IPS-15b (cell line): ENCODE measurements around the gene TRIM21.
"Not testable (repeated sequence)": the region's sequence is repeated elsewhere in the genome, so short reads cannot be mapped to it uniquely, and the experiment has no call there.

Source experiments
- H3K27me3 ChIP-seq: one replicate; pipeline ENCODE4 v1.6.1; 2013; ENCODE audit warnings: low read length; ENCODE audit not compliant: control insufficient read depth, insufficient read depth
- H3K36me3 ChIP-seq: one replicate; pipeline ENCODE4 v1.6.1; 2013; ENCODE audit warnings: low read length; ENCODE audit not compliant: control insufficient read depth, insufficient read depth
- H3K4me1 ChIP-seq: one replicate; pipeline ENCODE4 v1.6.1; 2013; ENCODE audit warnings: mild to moderate bottlenecking, low read length; ENCODE audit not compliant: control insufficient read depth, insufficient read depth
- H3K4me3 ChIP-seq: one replicate; pipeline ENCODE4 v1.5.1; 2013; ENCODE audit warnings: low read depth, low read length
- H3K9ac ChIP-seq: one replicate; pipeline ENCODE4 v1.6.1; 2013; ENCODE audit warnings: low read depth, mild to moderate bottlenecking, low read length
- H3K9me3 ChIP-seq: one replicate; pipeline ENCODE4 v1.6.1; 2013; ENCODE audit warnings: mild to moderate bottlenecking, low read length; ENCODE audit not compliant: control insufficient read depth, insufficient read depth

TRIM21 gene

DNA sequence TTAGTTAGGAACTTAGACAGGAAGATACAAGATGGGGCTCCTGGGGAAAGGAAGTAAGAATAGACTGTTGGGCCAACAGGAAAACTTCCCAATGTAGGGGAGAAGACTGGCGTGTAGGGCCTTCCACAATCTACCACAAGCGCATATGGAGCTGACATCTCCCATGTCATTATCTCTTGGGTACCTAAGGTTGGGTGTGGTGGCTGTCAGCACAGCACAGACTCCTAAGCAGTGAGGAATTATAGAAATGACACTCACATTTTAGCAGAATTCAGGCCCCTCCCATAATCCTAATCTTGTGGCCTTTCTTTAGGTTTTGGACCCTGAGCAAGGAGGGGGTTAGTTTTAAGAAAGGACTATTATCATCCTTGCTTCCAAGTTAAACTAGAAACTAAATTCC is 11.6 kb downstream of the TRIM21 start:
- Histone ChIP-seq H3K9me3 (no peaks in the 10 kb centered on the region), H3K4me1 (no peaks in the 10 kb centered on the region), H3K36me3 (peaks cover 5% of the 10 kb centered on the region), H3K27me3 (no peaks in the 10 kb centered on the region), H3K4me3 (no peak overlapping the region), H3K9ac (no peak overlapping the region)

DNA sequence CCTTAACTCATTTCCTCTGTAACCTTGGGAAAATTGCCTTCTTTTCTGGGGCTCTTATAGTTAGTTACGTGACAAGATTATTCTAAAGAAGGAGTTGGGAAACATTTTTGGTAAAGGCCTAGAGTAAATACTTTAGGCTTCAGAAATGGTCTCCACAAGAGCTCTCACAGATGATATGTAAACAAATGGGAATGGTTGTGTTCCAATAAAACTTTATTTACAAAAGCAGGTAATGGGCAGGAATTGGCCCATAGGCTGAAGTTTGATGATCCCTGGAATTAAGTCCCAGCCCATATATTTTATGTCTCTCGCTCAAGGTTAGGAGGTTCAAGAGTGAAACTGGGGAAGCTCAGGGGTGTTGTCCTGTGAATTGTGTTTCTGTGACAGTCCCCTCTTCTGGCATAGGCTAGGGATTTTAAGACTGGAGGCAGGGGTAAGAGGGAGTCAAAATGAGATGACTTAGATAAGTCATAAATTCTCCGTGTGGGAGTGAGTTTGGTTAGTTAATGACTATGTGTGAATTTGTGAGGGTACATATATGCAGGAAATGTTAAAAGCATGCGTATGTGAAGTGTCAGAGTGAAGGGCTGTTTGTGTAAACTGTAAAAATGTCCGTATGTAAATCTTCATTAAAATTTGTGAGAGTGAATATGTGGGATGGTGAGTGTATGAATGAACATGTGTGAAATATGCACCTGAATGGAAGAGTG is 17.9 kb downstream of the TRIM21 start:
- Histone ChIP-seq H3K4me3 (no peak overlapping the region), H3K27me3 (no peaks in the 10 kb centered on the region), H3K9me3 (no peaks in the 10 kb centered on the region), H3K4me1 (no peaks in the 10 kb centered on the region), H3K9ac (no peak overlapping the region), H3K36me3 (no peaks in the 10 kb centered on the region)

DNA sequence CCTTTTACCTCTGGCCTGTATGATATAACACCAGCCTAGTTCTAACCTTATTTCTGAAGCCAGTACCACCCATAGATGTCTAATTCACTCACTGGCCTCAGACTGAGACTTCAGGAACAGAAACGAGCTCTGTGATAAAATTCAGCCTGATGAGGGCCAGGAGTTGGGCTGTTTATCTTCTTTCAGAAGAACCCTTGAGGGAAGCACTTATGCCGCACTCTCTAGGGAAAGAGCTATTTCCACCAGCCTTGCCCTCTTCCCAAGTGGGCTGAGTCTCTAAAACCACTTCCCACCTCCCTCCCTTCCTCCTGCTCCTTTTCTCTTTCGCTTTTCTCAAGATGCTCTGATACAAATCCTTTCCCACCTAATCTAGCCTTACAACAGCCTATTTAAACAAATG is 23.3 kb downstream of the TRIM21 start:
- no peaks in the 10 kb centered on the region for H3K9me3 ChIP-seq
- no peak overlapping the region for H3K4me3 ChIP-seq
- H3K9ac ChIP-seq = no peak overlapping the region
- H3K4me1 ChIP-seq = no peaks in the 10 kb centered on the region
- no peaks in the 10 kb centered on the region for H3K36me3 ChIP-seq
- H3K27me3 ChIP-seq = no peaks in the 10 kb centered on the region

GRCh38 chr11:4368286-4368685 is 25.2 kb downstream of the TRIM21 start, which contains the start of gene OR52B4:
Gene OR52B4 (minus strand): TSS chr11:4368386. CDS start chr11:4368295, 91 bp downstream.
- Histone ChIP-seq H3K9me3 (no peaks in the 10 kb centered on the region), H3K27me3 (no peaks in the 10 kb centered on the region), H3K36me3 (no peaks in the 10 kb centered on the region), H3K4me1 (no peaks in the 10 kb centered on the region), H3K9ac (no peak within 1 kb of the TSS), H3K4me3 (no peak within 1 kb of the TSS)

- not testable (repeated sequence) for H3K9me3 ChIP-seq, H3K27me3 ChIP-seq, H3K9ac ChIP-seq, H3K4me1 ChIP-seq, H3K4me3 ChIP-seq, H3K36me3 ChIP-seq
Measured at GRCh38 chr11:4348142-4348541, 45.4 kb downstream of the TRIM21 start.

- not testable (repeated sequence) for H3K9me3 ChIP-seq, H3K9ac ChIP-seq, H3K27me3 ChIP-seq, H3K36me3 ChIP-seq, H3K4me1 ChIP-seq, H3K4me3 ChIP-seq
Measured at GRCh38 chr11:4345366-4345765, 48.1 kb downstream of the TRIM21 start.
